Fibroblast of pulmonary artery (primary cell): ENCODE measurements around the gene EXOSC2.

Source experiments
- DNase-seq: peaks from one replicate; pipeline ENCODE4 v3.0.0-alpha.2; 2010; ENCODE audit warnings: low read depth
- H3K4me3 ChIP-seq: replicated peaks from 2 replicates; pipeline ENCODE4 v1.5.1; 2011; ENCODE audit warnings: low read depth, mild to moderate bottlenecking, control low read depth, low read length, moderate library complexity
- TF ChIP-seq, protein P1 (sequence below): IDR thresholded peaks from 2 replicates; pipeline ENCODE4 v1.5.1; 2011; ENCODE audit warnings: mild to moderate bottlenecking, control low read depth, low read length, inconsistent platforms; ENCODE audit errors: missing control alignments

EXOSC2 gene

GRCh38 chr9:130735566-130735965 is 42.0 kb downstream of the EXOSC2 start:
- no peak overlapping the region for H3K4me3 ChIP-seq
- no peak for DNase-seq
- TF ChIP-seq, protein P1, sequence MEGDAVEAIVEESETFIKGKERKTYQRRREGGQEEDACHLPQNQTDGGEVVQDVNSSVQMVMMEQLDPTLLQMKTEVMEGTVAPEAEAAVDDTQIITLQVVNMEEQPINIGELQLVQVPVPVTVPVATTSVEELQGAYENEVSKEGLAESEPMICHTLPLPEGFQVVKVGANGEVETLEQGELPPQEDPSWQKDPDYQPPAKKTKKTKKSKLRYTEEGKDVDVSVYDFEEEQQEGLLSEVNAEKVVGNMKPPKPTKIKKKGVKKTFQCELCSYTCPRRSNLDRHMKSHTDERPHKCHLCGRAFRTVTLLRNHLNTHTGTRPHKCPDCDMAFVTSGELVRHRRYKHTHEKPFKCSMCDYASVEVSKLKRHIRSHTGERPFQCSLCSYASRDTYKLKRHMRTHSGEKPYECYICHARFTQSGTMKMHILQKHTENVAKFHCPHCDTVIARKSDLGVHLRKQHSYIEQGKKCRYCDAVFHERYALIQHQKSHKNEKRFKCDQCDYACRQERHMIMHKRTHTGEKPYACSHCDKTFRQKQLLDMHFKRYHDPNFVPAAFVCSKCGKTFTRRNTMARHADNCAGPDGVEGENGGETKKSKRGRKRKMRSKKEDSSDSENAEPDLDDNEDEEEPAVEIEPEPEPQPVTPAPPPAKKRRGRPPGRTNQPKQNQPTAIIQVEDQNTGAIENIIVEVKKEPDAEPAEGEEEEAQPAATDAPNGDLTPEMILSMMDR, result no peak

GRCh38 chr9:130736834-130737233 is 43.3 kb downstream of the EXOSC2 start:
- no peak for DNase-seq
- TF ChIP-seq, protein P1, result no peak
- no peak overlapping the region for H3K4me3 ChIP-seq

DNA sequence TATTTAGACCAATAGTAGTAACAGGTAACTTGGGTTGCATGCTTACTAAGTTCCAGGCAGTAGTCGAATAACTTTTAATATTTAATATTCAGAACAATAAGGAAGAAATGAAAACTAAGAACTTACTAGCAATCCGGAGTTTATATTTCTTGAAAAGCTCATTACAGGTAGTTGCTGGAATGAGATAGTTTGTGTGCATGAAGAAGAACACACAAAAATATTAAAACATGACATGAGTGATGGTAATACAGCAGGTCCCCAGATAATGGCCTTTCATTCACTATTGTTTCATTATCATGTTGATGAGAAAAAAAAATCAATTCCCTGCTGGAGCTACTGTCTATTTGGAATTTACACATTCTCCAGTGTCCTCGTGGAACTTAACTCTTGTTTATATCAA is 44.7 kb downstream of the EXOSC2 start:
- no peak for DNase-seq
- TF ChIP-seq, protein P1, result no peak
- no peak overlapping the region for H3K4me3 ChIP-seq

DNA sequence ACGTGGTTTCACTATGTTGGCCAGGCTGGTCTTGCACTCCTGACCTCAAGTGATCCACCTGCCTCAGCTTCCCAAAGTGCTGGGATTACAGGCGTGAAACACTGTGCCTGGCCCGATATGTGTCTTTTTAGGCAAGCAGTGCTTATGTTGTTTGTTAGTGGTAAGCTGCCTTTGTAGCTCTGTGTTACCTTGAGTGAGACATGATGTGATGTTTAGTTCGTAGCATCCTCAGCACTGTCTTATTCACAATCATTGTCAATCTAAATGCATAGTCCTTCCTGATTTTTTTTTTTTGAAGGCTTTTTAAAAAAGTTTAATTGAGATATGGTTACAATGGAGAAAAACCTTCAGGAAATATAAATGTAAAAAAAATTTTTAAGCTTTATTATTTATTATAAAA is 45.5 kb downstream of the EXOSC2 start:
- H3K4me3 ChIP-seq, result no peak overlapping the region
- TF ChIP-seq, protein P1, result no peak
- no peak for DNase-seq

GRCh38 chr9:130740218-130741023 is 46.8 kb downstream of the EXOSC2 start:
- DNase-seq, result no peak
- TF ChIP-seq, protein P1, result no peak
- no peak overlapping the region for H3K4me3 ChIP-seq

DNA sequence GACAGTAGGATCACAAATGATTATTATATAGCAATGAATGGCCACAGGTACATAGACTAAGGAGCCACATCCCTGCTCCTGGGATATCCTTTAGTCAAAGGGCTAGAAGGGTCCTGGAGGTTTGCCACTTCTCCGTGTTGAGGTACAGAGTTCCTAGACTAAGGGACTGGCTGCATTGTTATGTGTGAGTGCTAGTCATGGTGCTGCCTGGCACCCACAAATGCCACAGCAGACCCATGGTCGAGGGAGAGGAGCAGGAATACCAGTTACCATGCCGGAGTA is 47.4 kb downstream of the EXOSC2 start:
- DNase-seq, result no peak
- TF ChIP-seq, protein P1, result no peak
- H3K4me3 ChIP-seq, result no peak overlapping the region

GRCh38 chr9:130741831-130742449 is 48.4 kb downstream of the EXOSC2 start:
- peak; percentile 50 for DNase-seq
- no peak overlapping the region for H3K4me3 ChIP-seq
- TF ChIP-seq, protein P1, result no peak
